Stimulated activated CD8-positive, alpha-beta memory T cell treated with anti-CD3 and anti-CD28 coated beads, Interleukin-7, amount 100 ng/mL, for 48 hours (primary cell): ENCODE measurements around the gene KRTAP5-2.
A peak's percentile ranks its signal among the peaks of the same experiment; 100 is the strongest.
"Not testable (repeated sequence)": the region's sequence is repeated elsewhere in the genome, so short reads cannot be mapped to it uniquely, and the experiment has no call there.

ENCODE experiments used
- DNase-seq, 2 donors: peaks; one replicate each; pipeline ENCODE4 v3.0.0-alpha.2; 2020; ENCODE audit warnings: low read depth in 1 of 2; ENCODE audit errors: extremely low read depth in 1 of 2

Gene KRTAP5-2

GRCh38 chr11:1628506-1629325 lies 30.6 kb upstream of the KRTAP5-2 start:
- peak; percentile 16 to 27 for DNase-seq

- no peak for DNase-seq
Observed at GRCh38 chr11:1625541-1625940, 27.4 kb upstream of the KRTAP5-2 start.

GRCh38 chr11:1624621-1625020 lies 26.5 kb upstream of the KRTAP5-2 start:
- no peak for DNase-seq

GRCh38 chr11:1623716-1624115 lies 25.6 kb upstream of the KRTAP5-2 start:
- no peak for DNase-seq

- DNase-seq, result no peak
Observed at GRCh38 chr11:1622086-1622485, 24.0 kb upstream of the KRTAP5-2 start, which contains the start of gene KRTAP5-4. Gene KRTAP5-4 (minus strand): TSS chr11:1622138. CDS start chr11:1622093, 45 bp downstream.

GRCh38 chr11:1619449-1619848 lies 21.4 kb upstream of the KRTAP5-2 start:
- no peak for DNase-seq

GRCh38 chr11:1618231-1618630 lies 20.1 kb upstream of the KRTAP5-2 start:
- DNase-seq, result no peak

- no peak for DNase-seq
Observed at GRCh38 chr11:1608363-1608762, 10.3 kb upstream of the KRTAP5-2 start, which contains the start of gene KRTAP5-3. Gene KRTAP5-3 (minus strand): TSS chr11:1608463. CDS start chr11:1608385, 78 bp downstream.

- not testable (repeated sequence) for DNase-seq
Observed at GRCh38 chr11:1607901-1608300, 9.8 kb upstream of the KRTAP5-2 start.

- DNase-seq, result not testable (repeated sequence)
Observed at GRCh38 chr11:1607156-1607845, 9.2 kb upstream of the KRTAP5-2 start.

- not testable (repeated sequence) for DNase-seq
Observed at GRCh38 chr11:1605923-1606322, 7.8 kb upstream of the KRTAP5-2 start.

- DNase-seq, result no peak
Observed at GRCh38 chr11:1604711-1605110, 6.6 kb upstream of the KRTAP5-2 start.

GRCh38 chr11:1604181-1604580 lies 6.1 kb upstream of the KRTAP5-2 start:
- DNase-seq, result no peak

- DNase-seq, result no peak
Observed at GRCh38 chr11:1603629-1604028, 5.5 kb upstream of the KRTAP5-2 start.

- not testable (repeated sequence) for DNase-seq
Observed at GRCh38 chr11:1601663-1602062, 3.6 kb upstream of the KRTAP5-2 start.

GRCh38 chr11:1600626-1601025 lies 2.5 kb upstream of the KRTAP5-2 start:
- no peak for DNase-seq

GRCh38 chr11:1598816-1599215 lies 722 bp upstream of the KRTAP5-2 start:
- no peak for DNase-seq

GRCh38 chr11:1598406-1598805 lies 312 bp upstream of the KRTAP5-2 start:
- DNase-seq, result not testable (repeated sequence)

GRCh38 chr11:1597331-1597993 lies 632 bp downstream of the KRTAP5-2 start:
- no peak for DNase-seq

- DNase-seq, result not testable (repeated sequence)
Observed at GRCh38 chr11:1596576-1597121, 1.4 kb downstream of the KRTAP5-2 start.

- not testable (repeated sequence) for DNase-seq
Observed at GRCh38 chr11:1595994-1596575, 2.0 kb downstream of the KRTAP5-2 start.
